ENCODE data around the gene TTC6.

The TTC6 gene

GRCh38 chr14:37587881-37588666 lies 7.4 kb upstream of the TTC6 start:
- H3K4me1 ChIP-seq (ENCODE audit: insufficient read depth, low read length): no peaks in the 10 kb centered on the region
- H3K27ac ChIP-seq (ENCODE audit: low read length): no peak overlapping the region
- no peak overlapping the region for H2AFZ ChIP-seq (ENCODE audit: low read depth, low read length)
- H3K79me2 ChIP-seq (ENCODE audit: insufficient read depth, low read length): no peaks in the 10 kb centered on the region
- ATAC-seq (ENCODE audit: insufficient read depth, low read depth) (no peak), DNase-seq (no peak)
- no peak overlapping the region for H3K4me3 ChIP-seq (ENCODE audit: low read depth in 1 of 2, low read length in 2 of 2)
- no peak overlapping the region for H3K9ac ChIP-seq (ENCODE audit: low read depth, low read length)
- H4K20me1 ChIP-seq (ENCODE audit: insufficient read depth, low read length): no peaks in the 10 kb centered on the region
- no peaks in the 10 kb centered on the region for H3K27me3 ChIP-seq (ENCODE audit: insufficient read depth, low read length, poor library complexity)
- TF ChIP-seq EZH2 (IDR thresholded peaks at IDR 0.05; ENCODE audit: borderline replicate concordance, low read depth, low read length, severe bottlenecking) (no peak), CTCF (IDR thresholded peaks at IDR 0.05; ENCODE audit: borderline replicate concordance, extremely low read depth, low read length, poor library complexity, severe bottlenecking) (no peak)
- H3K4me2 ChIP-seq (ENCODE audit: insufficient read depth, low read length): no peak overlapping the region
- no peaks in the 10 kb centered on the region for H3K36me3 ChIP-seq (ENCODE audit: insufficient read depth, low read length)
- no peaks in the 10 kb centered on the region for H3K9me3 ChIP-seq (ENCODE audit: insufficient read depth, low read length, severe bottlenecking)

- Histone ChIP-seq H3K4me1 (ENCODE audit: insufficient read depth, low read length) (no peaks in the 10 kb centered on the region), H3K36me3 (ENCODE audit: insufficient read depth, low read length) (no peaks in the 10 kb centered on the region), H3K27ac (ENCODE audit: low read length) (no peak overlapping the region), H4K20me1 (ENCODE audit: insufficient read depth, low read length) (no peaks in the 10 kb centered on the region), H2AFZ (ENCODE audit: low read depth, low read length) (no peak overlapping the region), H3K27me3 (ENCODE audit: insufficient read depth, low read length, poor library complexity) (no peaks in the 10 kb centered on the region), H3K79me2 (ENCODE audit: insufficient read depth, low read length) (no peaks in the 10 kb centered on the region), H3K4me2 (ENCODE audit: insufficient read depth, low read length) (no peak overlapping the region), H3K9ac (ENCODE audit: low read depth, low read length) (no peak overlapping the region), H3K9me3 (ENCODE audit: insufficient read depth, low read length, severe bottlenecking) (no peaks in the 10 kb centered on the region), H3K4me3 (ENCODE audit: low read depth in 1 of 2, low read length in 2 of 2) (no peak overlapping the region)
- no peak for TF ChIP-seq EZH2 (IDR thresholded peaks at IDR 0.05; ENCODE audit: borderline replicate concordance, low read depth, low read length, severe bottlenecking)
- TF ChIP-seq CTCF (IDR thresholded peaks at IDR 0.05; ENCODE audit: borderline replicate concordance, extremely low read depth, low read length, poor library complexity, severe bottlenecking): no peak
- ATAC-seq (ENCODE audit: insufficient read depth, low read depth) (no peak), DNase-seq (no peak)
These were observed 6.8 kb upstream of the TTC6 start for GRCh38 chr14:37588667-37588955.

- Histone ChIP-seq H3K27ac (ENCODE audit: low read length) (no peak overlapping the region), H3K4me2 (ENCODE audit: insufficient read depth, low read length) (no peak overlapping the region), H3K27me3 (ENCODE audit: insufficient read depth, low read length, poor library complexity) (no peaks in the 10 kb centered on the region), H3K9me3 (ENCODE audit: insufficient read depth, low read length, severe bottlenecking) (no peaks in the 10 kb centered on the region), H3K4me3 (ENCODE audit: low read depth in 1 of 2, low read length in 2 of 2) (no peak overlapping the region), H3K9ac (ENCODE audit: low read depth, low read length) (no peak overlapping the region), H3K79me2 (ENCODE audit: insufficient read depth, low read length) (no peaks in the 10 kb centered on the region), H4K20me1 (ENCODE audit: insufficient read depth, low read length) (no peaks in the 10 kb centered on the region), H3K36me3 (ENCODE audit: insufficient read depth, low read length) (no peaks in the 10 kb centered on the region), H3K4me1 (ENCODE audit: insufficient read depth, low read length) (no peaks in the 10 kb centered on the region), H2AFZ (ENCODE audit: low read depth, low read length) (no peak overlapping the region)
- ATAC-seq (ENCODE audit: insufficient read depth, low read depth) (no peak), DNase-seq (no peak)
- TF ChIP-seq EZH2 (IDR thresholded peaks at IDR 0.05; ENCODE audit: borderline replicate concordance, low read depth, low read length, severe bottlenecking) (no peak), CTCF (IDR thresholded peaks at IDR 0.05; ENCODE audit: borderline replicate concordance, extremely low read depth, low read length, poor library complexity, severe bottlenecking) (no peak)
These were observed 6.3 kb upstream of the TTC6 start for GRCh38 chr14:37588956-37589714.

All from DND-41 (cell line).